ENCODE data around the gene ZMIZ2.

Gene ZMIZ2

DNA sequence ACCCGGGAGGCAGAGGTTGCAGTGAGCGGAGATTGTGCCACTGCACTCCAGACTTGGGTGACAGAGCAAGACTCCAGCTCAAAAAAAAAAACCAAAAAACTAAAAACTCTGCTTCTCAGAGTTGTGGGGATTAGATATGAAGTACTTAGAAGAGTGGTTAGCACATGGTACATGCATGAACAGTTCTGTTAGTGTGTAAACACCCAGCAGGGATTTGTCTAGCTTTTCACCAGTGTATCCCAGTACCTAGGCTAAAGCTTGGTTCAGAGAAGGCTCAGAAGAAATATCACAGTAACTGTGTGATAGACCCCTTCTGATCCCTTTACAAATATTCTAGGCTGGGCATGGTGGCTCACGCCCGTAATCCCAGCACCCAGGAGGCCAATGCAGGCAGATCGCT lies 57.3 kb downstream of the ZMIZ2 start:
- DNase-seq (ENCODE audit: low read depth) = no peak
- no peak for TF ChIP-seq CTCF (IDR thresholded peaks at IDR 0.05; ENCODE audit: insufficient read depth, low read depth, low read length, missing control alignments)
- H3K4me3 ChIP-seq (ENCODE audit: low read depth, low read length) = no peak overlapping the region

GRCh38 chr7:44808914-44809393 lies 60.3 kb downstream of the ZMIZ2 start:
- DNase-seq (ENCODE audit: low read depth) = no peak
- no peak for TF ChIP-seq CTCF (IDR thresholded peaks at IDR 0.05; ENCODE audit: insufficient read depth, low read depth, low read length, missing control alignments)
- H3K4me3 ChIP-seq (ENCODE audit: low read depth, low read length) = no peak overlapping the region

DNA sequence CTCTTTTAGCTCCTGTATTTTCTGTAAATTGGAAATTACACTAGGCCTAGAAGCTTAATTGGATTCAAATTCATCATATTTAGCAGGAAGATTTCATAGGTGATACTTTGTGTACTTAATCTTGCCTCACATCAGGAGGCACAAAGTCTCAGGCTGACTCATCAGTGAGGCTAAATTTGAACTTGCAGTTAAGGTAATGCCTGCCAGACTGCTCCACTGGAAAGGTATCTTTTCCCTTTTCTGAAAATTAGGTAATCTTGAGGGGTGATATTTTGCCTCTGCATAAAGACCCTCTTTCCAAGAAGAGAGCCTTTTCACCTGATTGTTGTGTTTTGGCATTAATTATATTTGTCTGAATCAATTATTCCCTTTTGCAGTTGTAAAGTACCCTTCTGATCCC lies 62.4 kb downstream of the ZMIZ2 start:
- DNase-seq (ENCODE audit: low read depth) = no peak
- TF ChIP-seq CTCF (IDR thresholded peaks at IDR 0.05; ENCODE audit: insufficient read depth, low read depth, low read length, missing control alignments) = no peak
- H3K4me3 ChIP-seq (ENCODE audit: low read depth, low read length) = no peak overlapping the region

- no peak overlapping the region for H3K4me3 ChIP-seq (ENCODE audit: low read depth, low read length)
- no peak for DNase-seq (ENCODE audit: low read depth)
- no peak for TF ChIP-seq CTCF (IDR thresholded peaks at IDR 0.05; ENCODE audit: insufficient read depth, low read depth, low read length, missing control alignments)
Observed at GRCh38 chr7:44811571-44811970, 62.9 kb downstream of the ZMIZ2 start.

- no peak for DNase-seq (ENCODE audit: low read depth)
- no peak for TF ChIP-seq CTCF (IDR thresholded peaks at IDR 0.05; ENCODE audit: insufficient read depth, low read depth, low read length, missing control alignments)
- H3K4me3 ChIP-seq (ENCODE audit: low read depth, low read length) = no peak overlapping the region
Observed at GRCh38 chr7:44814919-44815318, 66.3 kb downstream of the ZMIZ2 start.

DNA sequence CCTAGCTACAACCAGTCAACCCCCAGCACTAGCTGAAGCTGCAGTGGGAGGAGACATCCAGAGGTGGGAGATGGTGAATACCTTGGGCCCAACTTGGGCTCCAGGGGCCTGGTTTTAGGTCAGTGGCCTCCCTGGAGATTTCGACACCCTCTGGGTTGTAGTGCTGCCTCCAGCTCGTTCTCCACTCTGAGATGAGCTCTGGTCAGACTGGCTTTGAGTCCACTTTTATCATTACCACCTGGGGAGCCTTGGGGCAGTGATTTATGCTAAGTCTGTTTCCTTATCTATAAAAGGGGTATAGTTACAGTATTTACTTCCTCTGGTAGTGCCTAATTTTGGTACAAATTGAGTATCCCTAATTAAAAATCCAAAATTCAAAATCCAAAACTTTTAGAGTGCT lies 70.6 kb downstream of the ZMIZ2 start:
- TF ChIP-seq CTCF (IDR thresholded peaks at IDR 0.05; ENCODE audit: insufficient read depth, low read depth, low read length, missing control alignments) = no peak
- DNase-seq (ENCODE audit: low read depth) = no peak
- H3K4me3 ChIP-seq (ENCODE audit: low read depth, low read length) = no peak overlapping the region
